K562 (cell line): ENCODE measurements around the gene DZIP3. TPM values are rescaled to one million over a fixed set of nuclear protein-coding genes. Genes with fewer than 3 reads are reported as not detected.

Experiments
- ATAC-seq: fragments of 200-7000 bp; cut with Tn5 transposase; 3 replicates; pipeline ENCODE4 v1.9.1; 2020; ENCODE audit warnings: moderate library complexity
- BruUV-seq: library from RNA; stranded (reverse); fragments of 400-500 nt; replicated peaks from 2 replicates; lab custom pipeline; 2021; lab: Mats Ljungman, UMichigan
- CTCF ChIA-PET: fragments of 300-600 bp; formaldehyde crosslinking; extraction: SDS; loops from one replicate; lab custom pipeline; 2021; ENCODE audit warnings: low intra/inter-chr PET ratio; lab: Yijun Ruan, JAX
- POLR2A ChIA-PET: fragments of 300-600, 350-650 bp; sonication (Branson Sonifier 250); formaldehyde crosslinking; extraction: SDS; loops from one replicate; lab custom pipeline; 2021; ENCODE audit warnings: antibody characterized with exemption, inconsistent platforms; lab: Yijun Ruan, JAX
- DNase-seq, 4 experiments: peaks; one replicate each; pipeline versions ENCODE4 v3.0.0 to v3.0.0-alpha.2; 2011 to 2018; ENCODE audit warnings: low spot score in 3 of 4, mixed read lengths in 3 of 4; ENCODE audit errors: extremely low read depth in 1 of 4
- FAIRE-seq: peaks from 2 replicates; lab custom pipeline; 2011; peaks lifted over from hg19 to GRCh38; lab: Jason Lieb, UNC
- H2AFZ ChIP-seq: 2 replicates; pipeline ENCODE4 v1.6.0; 2011; ENCODE audit warnings: low read depth, low read length, control low read depth, inconsistent platforms
- H3K27ac ChIP-seq: fragments of 200-600 bp; 3 replicates; pipeline ENCODE4 v1.8.0; 2011; ENCODE audit warnings: low read depth, mild to moderate bottlenecking, control low read depth, inconsistent platforms, low read length, moderate library complexity, mixed read lengths; ENCODE audit errors: extremely low read depth
- H3K27me3 ChIP-seq, 2 experiments: fragments of 300-600 bp in 1 of 2; 2 replicates in 1 of 2; 3 replicates in 1 of 2; pipeline versions ENCODE4 v1.6.0 to v1.8.0; 2011; ENCODE audit warnings: inconsistent platforms in 2 of 2, low read length in 2 of 2, mild to moderate bottlenecking in 1 of 2, mixed read lengths in 1 of 2, moderate library complexity in 1 of 2; ENCODE audit not compliant: control insufficient read depth in 2 of 2, insufficient read depth in 2 of 2
- H3K36me3 ChIP-seq: fragments of 300-600 bp; 3 replicates; pipeline ENCODE4 v1.8.0; 2011; ENCODE audit warnings: mild to moderate bottlenecking, low read length, inconsistent platforms; ENCODE audit not compliant: control insufficient read depth, insufficient read depth
- H3K4me1 ChIP-seq, 2 experiments: fragments of 200-600 bp in 1 of 2; replicated peaks in 1 of 2; 2 replicates in 1 of 2; 3 replicates in 1 of 2; pipeline versions ENCODE4 v1.5.1 to v1.8.0; 2011; ENCODE audit warnings: inconsistent platforms in 2 of 2, low read length in 2 of 2, mild to moderate bottlenecking in 1 of 2, mixed read lengths in 1 of 2, moderate library complexity in 1 of 2; ENCODE audit not compliant: control insufficient read depth in 2 of 2, insufficient read depth in 2 of 2
- H3K4me2 ChIP-seq: 2 replicates; pipeline ENCODE4 v1.6.1; 2011; ENCODE audit warnings: low read length, control low read depth, inconsistent platforms, mixed read lengths; ENCODE audit not compliant: insufficient read depth
- H3K4me3 ChIP-seq: fragments of 200-600 bp; sonication (generic), shearing (Covaris generic); 2 replicates; pipeline ENCODE4 v1.5.1; 2016; ENCODE audit warnings: control low read depth, inconsistent platforms
- H3K79me2 ChIP-seq: fragments of 200-600 bp; 3 replicates; pipeline ENCODE4 v1.8.0; 2011; ENCODE audit warnings: low read length, inconsistent platforms; ENCODE audit not compliant: control insufficient read depth, insufficient read depth
- H3K9ac ChIP-seq, 2 experiments: 2 replicates each; pipeline versions ENCODE4 v1.6.0 to v1.6.1; 2011; ENCODE audit warnings: low read depth in 2 of 2, low read length in 2 of 2, control low read depth in 1 of 2, inconsistent platforms in 1 of 2, mild to moderate bottlenecking in 1 of 2, mixed read lengths in 1 of 2; ENCODE audit not compliant: insufficient read depth in 1 of 2
- H3K9me1 ChIP-seq: one replicate; pipeline ENCODE4 v1.6.0; 2011; ENCODE audit warnings: inconsistent platforms, mild to moderate bottlenecking, low read length, moderate library complexity; ENCODE audit not compliant: control insufficient read depth, insufficient read depth
- H3K9me3 ChIP-seq: replicated peaks from 2 replicates; pipeline ENCODE4 v1.5.1; 2011; ENCODE audit warnings: low read depth, low read length, inconsistent platforms; ENCODE audit not compliant: control insufficient read depth, insufficient read depth
- H4K20me1 ChIP-seq: replicated peaks from 2 replicates; pipeline ENCODE4 v1.6.1; 2011; ENCODE audit warnings: low read length, inconsistent platforms, mixed read lengths; ENCODE audit not compliant: control insufficient read depth, insufficient read depth
- DPF2 ChIP-seq: fragments of 450-650 bp; IDR thresholded peaks from 2 replicates; pipeline ENCODE4 v1.6.1; 2016
- NR4A1 ChIP-seq, 2 experiments: fragments of 250-450 bp in 1 of 2; fragments of 450-650 bp in 1 of 2; sonication (Bioruptor Pico) in 1 of 2; IDR thresholded peaks; 2 replicates each; pipeline versions ENCODE4 v1.4.0 to v1.6.1; 2016 to 2020; ENCODE audit warnings: mild to moderate bottlenecking in 2 of 2, missing compliant biosample characterization in 1 of 2, missing genetic modification characterization in 1 of 2, moderate library complexity in 1 of 2
- NRF1 ChIP-seq, 2 experiments: fragments of 450-650 bp; IDR thresholded peaks in 1 of 2; conservative IDR thresholded peaks in 1 of 2; 2 replicates each; pipeline ENCODE4 v1.6.1; 2014; ENCODE audit warnings: mild to moderate bottlenecking in 2 of 2
- RAD51 ChIP-seq: fragments of 450-650 bp; IDR thresholded peaks from 2 replicates; pipeline ENCODE4 v1.7.1; 2016; ENCODE audit warnings: low read depth, mild to moderate bottlenecking, borderline replicate concordance
- RNF2 ChIP-seq: sonication (generic); IDR thresholded peaks from 2 replicates; pipeline ENCODE4 v1.6.1; 2016
- ZC3H11A ChIP-seq: IDR thresholded peaks from 2 replicates; pipeline ENCODE4 v1.6.1; 2012; ENCODE audit warnings: low read depth, low read length, improper control_type of control experiment
- ZFX ChIP-seq: sonication (generic); formaldehyde crosslinking; IDR thresholded peaks from 2 replicates; pipeline ENCODE4 v1.8.0; 2022; ENCODE audit warnings: mild to moderate bottlenecking, missing genetic modification reagents, moderate library complexity
- ZKSCAN8 ChIP-seq: fragments of 200-800 bp; sonication (Bioruptor generic); IDR thresholded peaks from 2 replicates; pipeline ENCODE4 v1.6.1; 2016; ENCODE audit warnings: missing genetic modification characterization, missing compliant biosample characterization
- ZNF398 ChIP-seq: fragments of 250-450 bp; sonication (Bioruptor Pico); IDR thresholded peaks from 2 replicates; pipeline ENCODE4 v1.8.0; 2021; ENCODE audit warnings: moderate library complexity, mild to moderate bottlenecking, inconsistent platforms
- ZNF586 ChIP-seq: fragments of 450-650 bp; formaldehyde crosslinking; conservative IDR thresholded peaks from 2 replicates; pipeline ENCODE4 v1.4.0; 2020; ENCODE audit warnings: mild to moderate bottlenecking, moderate library complexity
- ZNF655 ChIP-seq: fragments of 250-450 bp; sonication (Bioruptor Pico); IDR thresholded peaks from 2 replicates; pipeline ENCODE4 v1.5.0; 2021
- ZNF695 ChIP-seq: fragments of 450-650 bp; formaldehyde crosslinking; IDR thresholded peaks from 2 replicates; pipeline ENCODE4 v1.4.0; 2020; ENCODE audit warnings: mild to moderate bottlenecking, moderate library complexity
- ZNF699 ChIP-seq: fragments of 250-450 bp; sonication (Bioruptor Pico); IDR thresholded peaks from 2 replicates; pipeline ENCODE4 v1.8.0; 2021; ENCODE audit warnings: mild to moderate bottlenecking, moderate library complexity; ENCODE audit not compliant: insufficient replicate concordance
- WGBS: fragments of 100-300 bp; shearing (Covaris generic); methylation state at CpG from one replicate; pipeline ENCODE4 v1.1.6; 2016; ENCODE audit warnings: low coverage, mixed read lengths; ENCODE audit not compliant: insufficient coverage; ENCODE audit errors: missing lambda C conversion rate; 5-methylcytosine and 5-hydroxymethylcytosine counted together
- in situ Hi-C: fragments of 300-500 bp; cut with MboI; formaldehyde crosslinking; loops from 4 replicates; pipeline ENCODE4 v1.15.0; 2018; ENCODE audit warnings: inconsistent platforms, mixed read lengths
- intact Hi-C: fragments of 100-400 bp; cut with micrococcal nuclease; formaldehyde crosslinking; loops from 2 replicates; pipeline ENCODE4 v1.14.2; 2022
- polyA plus RNA-seq, 8 experiments: library from polyadenylated mRNA; depleted of rRNA in 4 of 8; stranded (reverse) in 5 of 8; unstranded in 3 of 8; fragments of >200 nt; fragmentation: Nextera tagmentation in 2 of 8; fragmentation: Illumina TruSeq in 1 of 8; extraction: Ambion mirVana in 2 of 8; extraction: Trizol in 1 of 8; gene quantifications; 2 replicates each; pipeline versions ENCODE4 v1.2.1 to v1.2.3, GENCODE V29; 2011 to 2014; ENCODE audit warnings: inconsistent platforms in 1 of 8, missing spikeins in 1 of 8
- total RNA-seq, 7 experiments: library from RNA; depleted of rRNA in 6 of 7; stranded (reverse); fragments of >200 nt in 6 of 7; fragmentation: Illumina TruSeq in 2 of 7; extraction: Trizol in 2 of 7; gene quantifications; 2 replicates each; pipeline versions ENCODE4 v1.2.1 to v1.2.3, GENCODE V29; 2011 to 2021; ENCODE audit warnings: low replicate concordance in 1 of 7

Gene DZIP3
- total and polyA plus RNA-seq, 9 of the 15 experiments (the other 6 are each of a cell fraction or from before 2014, with no cell fraction given): 3.5 to 9.7 (median 5.7) TPM

GRCh38 chr3:108713009-108713516 is 123.5 kb downstream of the DZIP3 start:
- POLR2A ChIA-PET: no interaction called here
- FAIRE-seq (no peak), DNase-seq (no peak), ATAC-seq (no peak)
- intact Hi-C loops: no loop called here
- H3K9ac ChIP-seq: no peak overlapping the region
- H3K27ac ChIP-seq: no peak overlapping the region
- H3K4me1 ChIP-seq: no peaks in the 10 kb centered on the region
- no peaks in the 10 kb centered on the region for H3K36me3 ChIP-seq
- H3K79me2 ChIP-seq: no peaks in the 10 kb centered on the region
- peaks cover 0 to 5% of the 10 kb centered on the region in 2 experiments; a peak in 2 of 5 replicates for H3K27me3 ChIP-seq
- no peak overlapping the region for H3K4me3 ChIP-seq
- BruUV-seq: no TSS peak
- no peak for TF ChIP-seq RAD51
- no peak overlapping the region for H3K4me2 ChIP-seq
- CTCF ChIA-PET: no interaction called here
- H2AFZ ChIP-seq: no peak overlapping the region
- H3K9me1 ChIP-seq: no peaks in the 10 kb centered on the region
- no peaks in the 10 kb centered on the region for H4K20me1 ChIP-seq
- WGBS: 2% methylated on average over 5 of the region's 5 CpGs
- H3K9me3 ChIP-seq: no peaks in the 10 kb centered on the region
- in situ Hi-C loops: no loop called here

GRCh38 chr3:108713816-108714215 is 124.3 kb downstream of the DZIP3 start:
- ATAC-seq (no peak), DNase-seq (no peak), FAIRE-seq (no peak)
- Histone ChIP-seq H3K9me1 (no peaks in the 10 kb centered on the region), H3K9me3 (no peaks in the 10 kb centered on the region), H3K4me2 (no peak overlapping the region), H4K20me1 (no peaks in the 10 kb centered on the region), H3K4me3 (no peak overlapping the region), H3K4me1 (no peaks in the 10 kb centered on the region), H3K79me2 (no peaks in the 10 kb centered on the region), H3K27me3 (peaks cover 0 to 5% of the 10 kb centered on the region in 2 experiments; a peak in 2 of 5 replicates), H2AFZ (no peak overlapping the region), H3K36me3 (no peaks in the 10 kb centered on the region), H3K27ac (no peak overlapping the region), H3K9ac (no peak overlapping the region)
- 0% methylated on average over 3 of the region's 3 CpGs for WGBS
- in situ Hi-C loops: no loop called here
- intact Hi-C loops: no loop called here
- POLR2A ChIA-PET: interaction anchor here (0.6 kb wide), 1 partner anchor 126 kb away, joined by 3 read pairs; no protein-coding TSS in a partner anchor
- no TSS peak for BruUV-seq
- CTCF ChIA-PET: no interaction called here
- no peak for TF ChIP-seq ZC3H11A
- TF ChIP-seq ZNF695: no peak
- TF ChIP-seq NR4A1 (CRISPR knock-in tag; IDR thresholded peaks at IDR 0.05): no peak
- no peak for TF ChIP-seq NR4A1 (tag; IDR thresholded peaks at IDR 0.05)
- no peak for TF ChIP-seq RNF2
- no peak for TF ChIP-seq ZNF398
- TF ChIP-seq ZNF586 (CRISPR knock-in tag): no peak
- TF ChIP-seq DPF2: no peak
- no peak for TF ChIP-seq ZNF655 (CRISPR knock-in tag)
- TF ChIP-seq NRF1 (conservative IDR thresholded peaks at IDR 0.05 in 1 of 2, IDR thresholded peaks at IDR 0.05 in 1 of 2): no peak
- no peak for TF ChIP-seq ZNF699 (CRISPR knock-in tag)
- TF ChIP-seq ZFX (CRISPR knock-in tag): no peak
- no peak for TF ChIP-seq ZKSCAN8 (CRISPR knock-in tag)
